Loucy (cell line): Measurements from ENCODE around the gene BEST4.

Experiments
- H2AFZ ChIP-seq: fragments of 200-600 bp; sonication (generic); 2 replicates; pipeline ENCODE4 v1.6.0; 2016; ENCODE audit warnings: antibody characterized with exemption, mild to moderate bottlenecking, low read length, moderate library complexity
- H3F3A ChIP-seq: fragments of 200-600 bp; 2 replicates; pipeline ENCODE4 v1.6.0; 2016; ENCODE audit warnings: antibody characterized with exemption, low read depth, mild to moderate bottlenecking
- H3K27me3 ChIP-seq: fragments of 200-600 bp; sonication (generic); 2 replicates; pipeline ENCODE4 v1.6.1; 2014; ENCODE audit warnings: low read length, mild to moderate bottlenecking; ENCODE audit not compliant: insufficient read depth, poor library complexity, severe bottlenecking
- H3K36me3 ChIP-seq: fragments of 200-600 bp; sonication (generic); 2 replicates; pipeline ENCODE4 v1.6.1; 2016; ENCODE audit warnings: low read length; ENCODE audit not compliant: insufficient read depth
- H3K4me1 ChIP-seq: fragments of 200-600 bp; sonication (generic); 2 replicates; pipeline ENCODE4 v1.5.1; 2014; ENCODE audit warnings: low read length, mild to moderate bottlenecking; ENCODE audit not compliant: insufficient read depth, poor library complexity, severe bottlenecking
- H3K4me2 ChIP-seq: fragments of 200-600 bp; sonication (generic); 2 replicates; pipeline ENCODE4 v1.6.0; 2014; ENCODE audit warnings: antibody characterized with exemption, low read length, low read depth, mild to moderate bottlenecking; ENCODE audit not compliant: poor library complexity, severe bottlenecking
- H3K4me3 ChIP-seq: fragments of 200-600 bp; sonication (generic); 2 replicates; pipeline ENCODE4 v1.5.1; 2014; ENCODE audit warnings: low read length, mild to moderate bottlenecking, mixed read lengths; ENCODE audit not compliant: poor library complexity, severe bottlenecking
- H3K79me2 ChIP-seq: fragments of 200-600 bp; sonication (generic); 2 replicates; pipeline ENCODE4 v1.6.1; 2014; ENCODE audit warnings: low read length; ENCODE audit not compliant: insufficient read depth
- H3K9ac ChIP-seq: fragments of 200-600 bp; sonication (generic); 2 replicates; pipeline ENCODE4 v1.6.0; 2014; ENCODE audit warnings: mild to moderate bottlenecking, low read depth, low read length, moderate library complexity; ENCODE audit not compliant: poor library complexity, severe bottlenecking
- H3K9me2 ChIP-seq: fragments of 200-600 bp; sonication (generic); replicated peaks from 2 replicates; pipeline ENCODE4 v1.6.1; 2016; ENCODE audit warnings: low read depth, low read length, mixed read lengths
- H3K9me3 ChIP-seq: fragments of 200-600 bp; sonication (generic); 2 replicates; pipeline ENCODE4 v1.6.1; 2014; ENCODE audit warnings: mild to moderate bottlenecking, antibody characterized with exemption, low read length, low read depth; ENCODE audit not compliant: insufficient read depth
- H4K20me1 ChIP-seq: fragments of 200-600 bp; sonication (generic); 2 replicates; pipeline ENCODE4 v1.6.0; 2014; ENCODE audit warnings: antibody characterized with exemption, low read length, mild to moderate bottlenecking; ENCODE audit not compliant: insufficient read depth, poor library complexity, severe bottlenecking
- EZH2phosphoT487 ChIP-seq: fragments of 200-600 bp; IDR thresholded peaks from 2 replicates; pipeline ENCODE4 v1.6.1; 2018; ENCODE audit warnings: antibody characterized with exemption, mild to moderate bottlenecking, moderate library complexity, borderline replicate concordance
- TF ChIP-seq, protein P1 (sequence below): fragments of 200-600 bp; sonication (generic); conservative IDR thresholded peaks from 2 replicates; pipeline ENCODE4 v1.5.1; 2014; ENCODE audit warnings: mild to moderate bottlenecking, antibody characterized with exemption, low read length

Gene BEST4

DNA sequence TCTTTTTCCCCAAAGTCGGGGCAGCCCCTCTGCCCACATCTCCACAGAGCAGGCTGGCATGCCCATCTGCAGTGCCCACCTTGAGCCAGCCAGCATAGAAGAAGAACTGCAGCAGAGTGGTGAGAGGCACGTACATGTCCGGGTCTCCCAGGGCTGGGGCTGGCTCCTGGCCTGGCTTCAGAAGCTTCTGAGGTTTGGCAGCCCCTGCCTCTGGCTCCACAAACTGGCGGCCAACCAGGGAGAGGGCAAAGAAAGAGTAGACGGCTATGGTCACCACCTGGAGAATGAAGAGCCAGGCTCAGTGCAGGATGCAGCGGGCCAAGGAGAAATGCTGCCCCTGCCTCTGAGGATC lies 3.0 kb downstream of the BEST4 start:
- H3K4me2 ChIP-seq, result no peak overlapping the region
- no peaks in the 10 kb centered on the region for H3K9me2 ChIP-seq
- no peaks in the 10 kb centered on the region for H3K4me1 ChIP-seq
- TF ChIP-seq, protein P1, sequence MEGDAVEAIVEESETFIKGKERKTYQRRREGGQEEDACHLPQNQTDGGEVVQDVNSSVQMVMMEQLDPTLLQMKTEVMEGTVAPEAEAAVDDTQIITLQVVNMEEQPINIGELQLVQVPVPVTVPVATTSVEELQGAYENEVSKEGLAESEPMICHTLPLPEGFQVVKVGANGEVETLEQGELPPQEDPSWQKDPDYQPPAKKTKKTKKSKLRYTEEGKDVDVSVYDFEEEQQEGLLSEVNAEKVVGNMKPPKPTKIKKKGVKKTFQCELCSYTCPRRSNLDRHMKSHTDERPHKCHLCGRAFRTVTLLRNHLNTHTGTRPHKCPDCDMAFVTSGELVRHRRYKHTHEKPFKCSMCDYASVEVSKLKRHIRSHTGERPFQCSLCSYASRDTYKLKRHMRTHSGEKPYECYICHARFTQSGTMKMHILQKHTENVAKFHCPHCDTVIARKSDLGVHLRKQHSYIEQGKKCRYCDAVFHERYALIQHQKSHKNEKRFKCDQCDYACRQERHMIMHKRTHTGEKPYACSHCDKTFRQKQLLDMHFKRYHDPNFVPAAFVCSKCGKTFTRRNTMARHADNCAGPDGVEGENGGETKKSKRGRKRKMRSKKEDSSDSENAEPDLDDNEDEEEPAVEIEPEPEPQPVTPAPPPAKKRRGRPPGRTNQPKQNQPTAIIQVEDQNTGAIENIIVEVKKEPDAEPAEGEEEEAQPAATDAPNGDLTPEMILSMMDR, result no peak
- peaks cover 12% of the 10 kb centered on the region for H4K20me1 ChIP-seq
- no peak overlapping the region for H2AFZ ChIP-seq
- H3K9ac ChIP-seq, result no peak overlapping the region
- no peak overlapping the region for H3K4me3 ChIP-seq
- H3K9me3 ChIP-seq, result no peaks in the 10 kb centered on the region
- no peaks in the 10 kb centered on the region for H3F3A ChIP-seq
- H3K27me3 ChIP-seq, result no peaks in the 10 kb centered on the region
- peaks cover 18% of the 10 kb centered on the region; the same call in 1 of the 2 replicates for H3K36me3 ChIP-seq
- H3K79me2 ChIP-seq, result peaks cover 7% of the 10 kb centered on the region; the same call in 1 of the 2 replicates

DNA sequence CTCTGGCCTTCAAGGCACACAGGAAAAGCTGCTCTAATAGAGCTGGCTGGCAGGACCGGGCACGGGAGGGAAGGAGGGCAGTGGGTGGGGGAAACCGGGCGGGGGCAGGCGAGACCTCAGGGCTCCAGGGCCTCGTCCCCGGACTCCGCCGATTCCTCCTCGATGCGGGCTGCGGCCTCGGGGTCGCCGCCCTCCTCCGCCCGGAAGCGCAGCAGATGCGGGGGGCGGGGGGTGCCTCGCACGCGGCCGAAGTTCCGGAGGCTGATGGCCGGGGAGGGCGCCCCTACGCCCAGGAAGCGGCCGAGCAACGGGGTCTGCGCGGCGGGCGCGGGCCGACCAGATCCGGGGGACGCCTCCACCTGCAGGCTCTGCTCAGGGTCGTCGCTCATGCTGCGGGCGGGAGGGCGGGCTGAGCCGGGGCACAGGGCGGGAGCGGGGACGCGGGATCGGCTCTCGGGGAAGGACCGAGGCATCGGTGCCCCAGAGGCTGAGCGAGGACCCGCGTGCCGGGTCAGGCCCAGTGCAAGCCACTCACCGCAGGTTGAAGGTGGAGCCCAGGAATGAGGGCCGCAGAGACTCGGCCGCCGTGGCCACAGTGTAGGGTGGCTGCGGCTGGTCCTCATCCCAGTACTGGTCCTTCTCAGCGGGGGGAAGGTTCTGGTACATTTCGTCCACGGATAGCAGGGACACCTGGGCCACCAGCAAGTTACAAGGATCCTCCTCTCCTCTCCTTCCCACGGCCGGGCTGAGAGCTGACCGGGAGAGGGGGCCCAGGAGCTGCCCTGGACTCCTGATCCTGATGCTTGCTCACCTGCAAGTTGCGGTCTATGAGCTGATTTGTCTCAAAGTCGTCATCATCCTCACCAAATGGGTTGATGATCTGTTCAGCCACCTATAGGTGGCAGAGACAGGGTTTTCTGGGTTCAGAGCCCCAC lies 3.6 kb downstream of the BEST4 start:
- H2AFZ ChIP-seq, result no peak overlapping the region
- H3F3A ChIP-seq, result no peaks in the 10 kb centered on the region
- H3K9me2 ChIP-seq, result no peaks in the 10 kb centered on the region
- no peaks in the 10 kb centered on the region for H3K9me3 ChIP-seq
- H3K9ac ChIP-seq, result no peak overlapping the region
- peaks cover 13% of the 10 kb centered on the region for H3K79me2 ChIP-seq
- peaks cover 21% of the 10 kb centered on the region; the same call in 1 of the 2 replicates for H3K36me3 ChIP-seq
- no peak overlapping the region for H3K4me3 ChIP-seq
- H3K4me2 ChIP-seq, result no peak overlapping the region
- H3K27me3 ChIP-seq, result no peaks in the 10 kb centered on the region
- H4K20me1 ChIP-seq, result peaks cover 13% of the 10 kb centered on the region
- no peak for TF ChIP-seq EZH2phosphoT487
- TF ChIP-seq, protein P1, result no peak
- no peaks in the 10 kb centered on the region for H3K4me1 ChIP-seq

DNA sequence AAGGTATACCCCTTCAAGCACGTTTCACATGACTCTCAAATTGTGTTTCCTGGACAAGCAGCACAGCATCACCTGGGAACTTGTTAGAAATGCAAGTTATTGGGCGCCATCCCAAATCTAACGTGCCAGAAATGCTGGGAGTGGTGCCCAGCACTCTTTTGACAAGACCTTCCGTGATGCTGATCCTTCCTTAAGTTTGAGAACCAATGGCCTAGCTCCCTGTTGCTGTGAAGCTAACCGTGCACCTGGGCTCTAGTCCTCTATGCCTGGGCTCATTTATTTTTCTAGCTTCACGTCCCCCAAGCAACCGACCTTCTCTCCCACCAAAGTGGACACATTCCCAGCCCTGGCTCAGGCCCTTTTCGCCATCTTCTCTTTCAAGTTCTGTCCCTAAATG lies 4.3 kb downstream of the BEST4 start:
- H3K27me3 ChIP-seq, result no peaks in the 10 kb centered on the region
- H4K20me1 ChIP-seq, result peaks cover 18% of the 10 kb centered on the region
- peaks cover 26% of the 10 kb centered on the region for H3K36me3 ChIP-seq
- no peaks in the 10 kb centered on the region for H3F3A ChIP-seq
- no peak overlapping the region for H3K4me3 ChIP-seq
- no peak overlapping the region for H3K9ac ChIP-seq
- H3K4me2 ChIP-seq, result no peak overlapping the region
- TF ChIP-seq EZH2phosphoT487, result no peak
- TF ChIP-seq, protein P1, result no peak
- no peaks in the 10 kb centered on the region for H3K9me3 ChIP-seq
- peaks cover 2% of the 10 kb centered on the region for H3K4me1 ChIP-seq
- no peak overlapping the region for H2AFZ ChIP-seq
- H3K79me2 ChIP-seq, result peaks cover 20% of the 10 kb centered on the region
- no peaks in the 10 kb centered on the region for H3K9me2 ChIP-seq
